Astrocyte of the cerebellum (primary cell): ENCODE data around the gene ACOT2.

Experiments used
- DNase-seq: peaks from one replicate; pipeline ENCODE4 v3.0.0-alpha.2; 2011; ENCODE audit warnings: low read depth
- H3K4me3 ChIP-seq: 2 replicates; pipeline ENCODE4 v1.5.1; 2011; ENCODE audit warnings: mild to moderate bottlenecking, low read depth, low read length, moderate library complexity
- CTCF ChIP-seq: IDR thresholded peaks from 2 replicates; pipeline ENCODE4 v1.5.1; 2012; ENCODE audit warnings: low read length, low read depth, moderate library complexity, mild to moderate bottlenecking; ENCODE audit errors: missing control alignments
- in situ Hi-C: cut with HindIII; loops from 2 replicates; pipeline ENCODE4 v1.10.0; 2017; ENCODE audit warnings: low sequenced_read_pairs

ACOT2 gene

GRCh38 chr14:73620268-73620667 is 51.3 kb downstream of the ACOT2 start:
- TF ChIP-seq CTCF, result no peak
- DNase-seq, result no peak
- no peak overlapping the region for H3K4me3 ChIP-seq
- in situ Hi-C loops, result no loop called here

- H3K4me3 ChIP-seq, result no peak overlapping the region
- TF ChIP-seq CTCF, result no peak
- in situ Hi-C loops, result no loop called here
- DNase-seq, result no peak
These were observed 54.6 kb downstream of the ACOT2 start for GRCh38 chr14:73623504-73624054.
